KG1 (cell line): Measurements from ENCODE around the gene PDE1C.
"Not testable (repeated sequence)": the region's sequence is repeated elsewhere in the genome, so short reads cannot be mapped to it uniquely, and the experiment has no call there.

ENCODE experiments used
- DNase-seq: peaks from one replicate; lab custom pipeline; 2025; lab: John Stamatoyannopoulos, UW

Gene PDE1C

DNA sequence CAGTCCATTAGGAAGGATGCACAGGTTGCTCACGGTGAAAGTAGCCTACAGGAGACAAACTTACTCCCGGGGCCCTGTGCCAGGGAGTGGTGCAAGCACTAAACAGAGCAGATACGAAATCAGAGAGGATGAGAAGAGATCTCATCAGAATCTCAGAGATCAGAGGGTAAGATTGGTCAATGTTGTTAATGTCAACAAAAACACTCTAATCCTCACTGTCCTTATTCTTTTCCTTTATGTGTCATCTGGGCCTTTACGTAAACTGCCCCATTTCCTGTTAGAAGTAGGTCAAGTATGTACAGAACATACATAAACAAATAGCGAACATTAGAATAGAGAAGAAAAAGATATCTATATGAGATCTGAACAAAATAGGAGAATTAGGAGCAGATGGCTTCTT lies 220.1 kb downstream of the PDE1C start:
- no peak for DNase-seq

DNA sequence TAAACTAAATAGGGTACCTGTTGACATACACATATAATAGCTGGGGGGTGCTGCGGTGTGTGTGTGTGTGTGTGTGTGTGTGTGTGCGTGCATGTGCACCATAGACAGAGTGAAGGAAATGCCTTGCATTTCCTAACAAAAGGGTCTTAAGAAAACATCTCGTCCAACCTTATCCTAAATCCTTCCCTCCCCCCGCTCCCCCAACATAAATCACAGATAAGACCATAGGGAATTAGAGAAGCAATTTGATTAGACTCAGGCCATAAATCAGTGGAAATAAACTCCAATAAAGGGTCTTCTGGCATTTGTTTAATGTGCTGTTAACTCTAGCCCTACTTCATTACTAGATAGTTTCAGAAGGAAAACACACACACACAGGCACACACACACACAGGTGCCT lies 234.7 kb downstream of the PDE1C start:
- no peak for DNase-seq

DNA sequence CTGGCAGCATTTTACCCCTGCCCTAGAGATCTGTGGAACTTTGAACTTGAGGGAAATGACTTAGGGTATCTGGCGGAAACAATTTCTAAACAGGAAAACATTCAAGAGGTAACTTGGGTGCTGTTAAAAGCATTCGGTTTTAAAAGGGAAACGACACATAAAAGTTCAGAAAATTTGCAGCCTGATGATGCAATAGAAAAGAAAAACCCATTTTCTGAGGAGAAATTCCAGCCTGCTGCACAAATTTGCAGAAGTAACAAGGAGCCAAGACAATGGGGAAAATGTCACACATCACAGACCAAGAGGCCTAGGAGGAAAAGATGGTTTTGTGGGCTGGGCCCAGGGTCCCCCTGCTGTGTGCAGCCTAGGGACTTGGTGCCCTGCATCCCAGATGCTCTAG lies 236.6 kb downstream of the PDE1C start:
- not testable (repeated sequence) for DNase-seq

DNA sequence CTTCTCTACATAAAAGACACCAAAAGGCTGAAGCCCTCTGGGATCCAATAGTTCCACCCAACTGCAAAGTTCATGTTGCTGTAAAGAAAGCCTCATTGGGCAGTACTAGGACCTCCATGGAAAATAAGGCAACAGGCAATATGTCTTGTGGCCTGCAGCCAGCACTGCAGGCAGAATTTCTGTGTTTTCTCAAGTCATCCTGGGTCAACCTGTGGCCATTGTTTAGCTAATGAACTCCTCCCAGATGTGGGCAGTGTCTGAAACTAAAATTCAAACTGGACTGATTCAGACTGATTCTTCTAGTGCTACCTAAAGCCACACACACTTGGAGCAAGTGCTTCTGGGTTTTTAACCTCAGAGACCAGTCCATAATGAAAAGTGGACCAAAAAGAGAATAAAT lies 241.7 kb downstream of the PDE1C start:
- no peak for DNase-seq

DNA sequence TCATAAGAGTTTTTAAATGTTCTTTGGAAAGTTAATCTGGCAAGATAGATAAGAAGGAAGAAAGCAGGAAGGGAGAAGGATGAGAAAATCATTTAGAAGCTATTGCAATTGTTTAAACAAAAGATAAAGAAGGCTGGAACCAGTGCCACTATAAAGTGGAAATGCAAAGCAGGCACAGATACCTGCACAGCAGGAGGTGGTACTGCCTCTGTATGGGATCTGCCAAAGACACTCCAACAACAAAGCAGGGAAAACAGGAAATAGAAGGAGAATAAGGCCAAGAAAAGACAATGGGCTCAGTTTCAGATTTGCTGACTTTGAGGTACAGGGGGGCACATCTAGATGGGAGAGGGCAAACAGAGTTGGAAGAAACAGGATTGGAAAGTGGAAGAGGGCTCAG lies 244.6 kb downstream of the PDE1C start:
- no peak for DNase-seq

DNA sequence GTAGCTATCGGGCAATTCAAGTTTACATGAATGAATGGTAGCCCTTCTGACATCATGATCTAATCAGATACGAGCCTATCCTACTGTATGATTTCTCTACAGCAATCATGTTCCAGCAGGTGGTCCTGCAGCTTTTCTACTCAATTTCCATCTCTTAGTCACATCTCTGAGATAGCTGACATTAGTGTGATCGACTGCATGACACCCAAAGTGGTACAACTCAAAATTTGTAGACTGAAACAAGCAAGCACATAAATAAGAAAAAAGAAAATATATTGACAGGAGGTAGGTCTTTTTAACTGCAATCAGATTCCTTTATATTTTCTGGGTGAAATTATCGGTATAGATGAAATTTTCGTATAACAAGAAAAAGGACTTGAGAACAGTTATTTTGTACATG lies 251.2 kb downstream of the PDE1C start:
- no peak for DNase-seq

DNA sequence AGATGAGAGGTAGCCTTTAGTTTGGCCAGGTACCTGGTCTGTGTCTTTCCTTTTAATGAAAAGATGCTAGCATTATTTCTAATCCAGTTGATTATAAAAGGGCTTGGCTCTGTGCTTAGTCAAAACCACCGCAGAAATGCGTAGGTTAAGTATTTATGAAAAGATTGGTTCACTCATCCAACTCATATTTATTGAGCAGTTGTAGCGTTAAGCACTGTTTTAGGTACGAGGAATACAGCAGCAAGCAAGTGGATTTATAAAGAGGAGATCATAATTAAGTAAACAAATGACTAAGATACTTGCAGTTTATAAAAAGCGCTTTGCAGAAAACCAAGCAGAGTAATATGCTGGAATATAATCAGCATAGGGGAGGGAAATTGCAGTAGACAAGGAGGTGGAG lies 253.4 kb downstream of the PDE1C start:
- DNase-seq: no peak

DNA sequence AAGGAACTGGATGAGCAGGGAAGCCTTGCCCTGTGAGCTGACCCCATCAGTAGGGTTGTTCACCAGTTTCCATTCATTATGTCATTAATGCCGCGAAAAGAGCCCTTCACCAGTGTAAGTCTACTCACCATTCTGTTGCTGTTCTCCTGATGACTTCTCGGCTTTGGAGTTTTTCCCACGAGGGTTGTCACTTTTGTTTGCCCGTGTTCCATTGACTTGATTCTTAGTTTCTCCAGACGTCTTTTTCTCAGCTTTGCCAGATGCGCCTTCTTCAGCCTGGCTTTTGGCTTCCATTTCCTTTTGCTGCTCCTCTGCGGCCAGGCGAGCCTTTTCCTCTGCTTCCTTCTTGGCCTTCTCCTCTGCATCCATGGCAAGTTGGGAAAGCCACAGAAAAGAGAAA lies 254.4 kb downstream of the PDE1C start:
- no peak for DNase-seq

DNA sequence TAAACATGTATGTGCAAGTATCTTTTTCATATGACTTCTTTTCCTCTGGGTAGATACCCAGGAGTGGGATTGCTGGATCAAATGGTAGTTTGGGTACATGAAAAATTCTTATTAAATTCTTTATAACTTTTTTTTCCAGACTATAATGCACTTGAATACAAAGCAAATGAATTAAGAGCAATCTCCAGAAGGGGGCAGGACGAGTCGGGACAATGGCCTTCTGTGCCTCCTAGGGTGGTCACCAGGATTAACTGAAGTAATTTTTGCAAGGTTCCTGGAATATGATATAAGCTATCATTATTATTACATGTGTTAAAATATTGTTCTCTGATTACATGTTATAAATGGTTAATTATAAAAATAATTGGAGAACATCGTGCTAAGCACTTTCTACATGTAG lies 256.0 kb downstream of the PDE1C start:
- DNase-seq: no peak

DNA sequence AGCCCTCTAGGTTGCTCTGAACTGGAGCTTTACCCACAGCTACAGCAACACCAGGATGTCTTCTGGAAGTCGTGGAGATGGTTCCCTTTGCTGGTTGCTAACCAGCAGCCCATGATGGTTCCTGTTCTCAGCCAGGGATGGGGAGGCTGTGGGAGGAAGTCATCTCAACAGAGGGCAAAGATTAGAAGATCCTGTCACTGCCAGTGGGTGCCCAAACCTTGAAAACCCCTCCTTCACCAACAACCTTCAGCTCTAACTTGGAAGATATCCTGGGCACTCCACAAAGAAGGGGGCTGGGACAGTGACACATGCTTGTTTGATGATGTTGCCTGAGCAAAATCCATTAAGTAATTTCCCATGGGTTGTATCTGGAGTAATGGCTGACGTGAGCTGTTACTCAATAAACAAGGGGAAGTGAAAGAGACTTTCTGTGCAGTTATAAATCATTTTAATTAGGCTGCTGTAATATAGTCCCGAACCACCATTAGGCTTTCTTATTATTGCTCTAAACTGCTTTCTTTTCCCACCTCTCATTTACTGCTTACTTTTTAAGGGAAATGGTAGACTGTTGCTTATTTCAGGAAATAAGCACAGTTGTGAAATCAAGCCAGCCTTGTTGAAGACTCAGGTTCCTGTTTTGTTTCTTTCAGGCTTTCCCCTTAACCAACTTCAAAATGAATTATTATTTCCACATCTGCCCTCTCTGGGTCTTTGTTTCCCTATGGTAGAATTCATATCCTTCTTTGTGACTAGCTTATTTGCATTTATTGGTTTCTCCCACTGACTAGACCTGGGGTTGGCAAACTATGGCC lies 258.4 kb downstream of the PDE1C start:
- peak; percentile 85 for DNase-seq

DNA sequence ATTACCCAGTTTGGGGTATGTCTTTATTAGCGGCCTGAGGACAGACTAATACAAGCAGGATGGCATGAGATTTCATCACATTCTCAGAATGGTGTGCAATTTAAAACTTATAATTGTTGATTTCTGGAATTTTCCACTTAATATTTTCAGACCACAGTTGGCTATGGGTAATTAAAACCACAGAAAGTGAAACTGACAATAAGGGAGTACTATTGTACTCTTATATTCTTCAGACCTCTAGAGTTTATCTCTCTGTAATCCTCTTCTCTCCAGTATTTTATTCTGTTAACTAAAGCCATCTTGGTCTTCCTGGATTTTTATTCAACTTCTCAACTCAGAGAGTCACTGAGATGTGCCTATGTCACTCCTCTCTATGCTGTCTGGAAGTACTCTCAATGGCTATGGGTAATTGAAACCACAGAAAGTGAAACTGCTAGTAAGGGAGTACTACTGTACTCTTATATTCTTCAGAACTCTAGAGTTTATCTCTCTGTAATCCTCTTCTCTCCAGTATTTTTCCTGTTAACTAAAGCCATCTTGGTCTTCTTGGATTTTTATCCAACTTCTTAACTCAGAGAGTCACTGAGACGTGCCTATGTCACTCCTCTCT lies 264.9 kb downstream of the PDE1C start:
- no peak for DNase-seq

DNA sequence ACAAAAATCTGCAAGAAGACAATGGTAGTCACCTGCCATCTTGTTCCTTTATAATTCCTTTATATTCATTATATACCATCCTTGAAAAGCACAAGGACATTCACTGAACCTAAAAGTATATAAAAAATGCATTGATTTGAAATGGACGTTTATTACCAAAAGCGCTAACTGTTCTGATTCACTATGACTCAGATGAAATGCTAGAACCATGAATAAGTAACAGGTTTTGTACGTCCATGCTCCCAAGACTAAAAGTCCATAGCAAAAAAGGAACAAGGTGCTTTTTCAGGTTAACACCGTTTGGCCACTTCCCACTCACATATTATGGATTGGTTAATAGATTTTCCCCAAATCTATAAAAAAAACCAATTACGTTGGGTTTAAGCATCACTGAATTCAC lies 273.8 kb downstream of the PDE1C start:
- DNase-seq: no peak

DNA sequence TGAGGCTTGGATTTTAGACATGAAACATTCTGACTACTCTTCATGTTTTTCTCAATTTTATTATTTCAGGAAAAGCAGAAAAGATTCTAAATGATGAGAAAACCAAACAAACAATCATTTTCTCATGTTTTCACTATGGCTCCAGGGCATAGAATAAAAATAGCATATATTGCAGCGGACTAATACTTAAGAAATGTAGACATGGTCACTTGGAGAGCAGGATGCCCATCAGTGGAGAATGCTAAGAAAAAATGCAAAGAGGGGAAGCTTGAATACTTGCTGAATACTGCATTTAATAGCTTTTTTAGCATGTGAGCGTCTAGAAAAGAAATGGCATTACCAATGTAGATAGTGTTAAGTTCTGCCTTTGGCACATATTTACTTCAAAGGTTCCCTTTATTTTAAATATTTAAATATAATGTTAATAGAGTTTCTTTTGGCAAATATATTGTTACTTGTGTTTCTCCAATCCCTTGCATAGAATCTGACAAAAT lies 275.3 kb downstream of the PDE1C start:
- DNase-seq: no peak

DNA sequence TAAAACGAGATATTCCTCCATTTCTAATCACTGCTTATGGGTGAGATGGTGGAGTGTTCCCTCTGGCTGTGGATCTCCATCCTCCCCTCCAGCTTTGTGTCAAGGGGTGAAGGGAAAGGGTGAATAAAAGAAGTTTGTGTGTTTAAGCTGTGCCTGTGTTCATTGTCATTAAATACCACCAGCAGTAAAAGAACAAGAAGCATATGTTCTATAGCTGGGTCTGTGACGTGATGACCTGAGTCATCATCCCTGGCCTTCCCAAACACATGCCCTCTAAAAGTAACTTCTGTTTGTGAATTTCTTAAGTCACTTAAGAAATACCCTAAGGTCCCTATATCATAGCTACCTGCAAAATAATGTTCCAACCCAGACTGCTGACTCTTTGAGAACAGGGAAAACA lies 278.3 kb downstream of the PDE1C start:
- no peak for DNase-seq

DNA sequence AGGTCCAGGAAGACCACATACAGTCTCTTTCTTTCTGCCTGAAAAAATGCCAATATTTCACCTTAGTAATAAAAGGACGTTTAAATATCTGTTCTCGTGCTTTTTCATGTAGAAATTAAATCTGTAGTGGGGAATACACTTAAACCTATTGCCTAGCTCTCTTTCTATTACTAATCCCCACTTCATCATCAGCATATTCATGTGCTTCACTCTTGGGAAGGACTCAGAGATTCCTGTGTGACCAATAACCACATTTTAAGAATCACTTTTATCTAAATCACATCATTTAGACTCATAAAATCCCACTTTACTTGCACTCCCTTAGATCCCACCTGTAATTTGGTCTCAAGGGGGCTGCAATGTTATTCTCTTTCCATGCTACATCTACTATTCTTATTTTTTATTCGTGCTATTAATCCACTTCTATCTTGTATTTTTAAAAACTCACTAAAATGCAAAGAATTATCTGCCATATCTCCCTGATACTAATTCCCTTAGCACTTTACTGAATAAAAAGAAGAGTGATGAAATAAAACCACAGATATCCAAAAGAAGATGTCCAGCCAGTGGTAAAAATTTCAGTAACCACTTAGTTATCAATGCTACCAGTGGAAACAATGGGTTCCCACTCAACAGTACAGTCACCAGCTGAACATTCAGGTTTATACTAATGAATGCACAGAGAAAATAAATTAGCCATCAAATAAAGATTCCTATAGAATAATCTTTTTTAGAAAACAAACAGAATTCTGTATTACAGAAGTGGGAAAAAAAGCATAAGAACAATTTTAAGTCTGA lies 281.1 kb downstream of the PDE1C start:
- no peak for DNase-seq

DNA sequence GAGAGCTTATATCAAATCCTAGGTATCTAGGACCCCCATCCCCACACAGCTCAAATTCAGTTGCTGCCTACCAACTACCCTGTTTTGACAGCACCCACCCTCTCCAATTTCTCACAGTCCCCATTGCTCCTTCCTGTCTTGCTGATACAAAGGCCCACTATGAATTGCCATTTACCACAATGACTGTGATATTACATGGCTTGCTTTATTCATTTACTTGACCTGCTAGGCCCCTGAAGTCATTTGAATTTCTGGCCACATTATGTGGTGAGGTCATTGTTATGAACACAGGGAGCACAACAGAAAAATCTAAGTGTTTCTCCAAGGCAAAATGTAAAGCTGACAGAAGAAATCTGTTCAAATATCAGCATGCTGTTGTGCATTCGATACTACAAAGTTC lies 281.8 kb downstream of the PDE1C start:
- no peak for DNase-seq

DNA sequence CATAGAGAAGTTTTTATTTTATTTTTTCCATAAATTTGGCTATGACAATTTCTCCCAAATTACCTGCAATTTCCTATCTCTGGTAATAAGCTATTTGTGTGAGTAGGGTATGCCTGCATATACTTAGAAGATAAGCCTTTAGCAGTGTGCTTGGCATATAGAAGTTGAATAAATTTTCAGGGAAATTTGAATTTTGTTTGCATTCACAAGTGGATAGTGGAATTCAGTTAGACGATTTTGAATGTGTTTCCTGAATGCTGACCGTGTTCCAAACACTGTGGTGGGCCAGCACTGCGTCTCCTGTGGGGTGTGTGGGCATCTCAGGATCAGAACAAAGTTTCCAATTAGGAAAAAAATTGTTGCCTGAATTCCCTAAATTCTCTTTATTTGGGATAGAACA lies 283.9 kb downstream of the PDE1C start:
- DNase-seq: no peak

DNA sequence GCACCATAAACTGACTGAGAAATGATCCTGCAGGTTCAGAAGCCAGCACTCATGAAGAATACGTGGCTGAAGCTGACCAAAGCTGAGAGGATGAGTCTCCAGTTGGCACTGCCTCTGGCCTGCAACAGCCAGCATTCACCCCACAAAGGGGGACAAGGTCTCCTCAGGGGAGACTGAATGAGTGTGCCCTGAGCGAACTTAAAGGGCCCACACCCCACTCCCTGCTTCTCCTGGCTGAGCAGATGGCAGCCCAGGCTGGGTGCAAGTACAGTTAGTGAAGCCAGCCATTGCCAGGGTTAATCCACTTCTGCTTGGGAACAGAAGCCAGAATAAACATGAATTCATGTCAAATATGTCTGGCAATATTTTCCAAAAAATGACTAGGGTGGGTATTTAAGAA lies 285.1 kb downstream of the PDE1C start:
- DNase-seq: no peak

DNA sequence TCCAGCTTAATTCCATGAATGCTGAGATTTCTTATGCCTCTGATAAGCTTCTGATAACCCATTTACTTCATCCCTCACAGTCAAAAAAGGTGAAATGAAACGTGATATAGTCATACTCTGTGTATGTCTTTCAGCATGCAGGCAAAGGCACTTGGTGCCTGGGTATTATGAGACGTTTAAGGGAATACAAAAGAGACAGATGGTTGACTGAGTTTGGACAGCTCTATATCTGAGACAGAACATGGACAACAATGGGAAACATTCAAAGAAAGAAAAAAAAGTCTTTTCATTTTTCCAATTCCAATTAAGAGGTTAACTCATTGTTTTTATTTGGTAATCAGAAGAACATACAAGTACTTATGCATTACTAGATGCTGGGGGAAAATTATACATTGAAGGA lies 287.0 kb downstream of the PDE1C start:
- no peak for DNase-seq

DNA sequence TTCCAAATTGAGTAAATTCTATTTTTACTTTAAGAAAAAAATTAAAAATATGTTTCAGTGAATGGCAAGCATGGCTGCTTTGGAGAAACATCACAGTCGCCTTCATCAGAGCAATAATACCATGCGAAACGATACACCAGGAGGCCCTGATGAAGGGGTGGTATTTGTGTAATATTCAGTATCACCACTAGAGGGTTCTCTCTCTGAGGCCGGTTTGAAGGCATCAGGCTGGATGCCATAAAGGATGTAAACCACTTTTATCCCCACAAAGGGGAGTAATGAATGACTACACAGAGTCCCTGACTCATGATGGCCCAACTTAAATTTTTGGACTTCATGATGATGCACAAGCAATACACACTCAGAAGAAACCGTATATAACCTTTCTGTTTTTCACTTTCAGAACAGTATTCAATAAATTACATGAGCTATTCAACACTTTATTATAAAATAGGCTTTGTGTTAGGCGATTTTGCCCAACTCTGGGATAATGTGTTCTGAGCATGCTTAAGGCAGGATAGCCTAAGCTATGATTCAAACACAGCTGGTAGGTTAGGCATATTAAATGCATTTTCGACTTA lies 287.7 kb downstream of the PDE1C start:
- DNase-seq: peak; percentile 27

DNA sequence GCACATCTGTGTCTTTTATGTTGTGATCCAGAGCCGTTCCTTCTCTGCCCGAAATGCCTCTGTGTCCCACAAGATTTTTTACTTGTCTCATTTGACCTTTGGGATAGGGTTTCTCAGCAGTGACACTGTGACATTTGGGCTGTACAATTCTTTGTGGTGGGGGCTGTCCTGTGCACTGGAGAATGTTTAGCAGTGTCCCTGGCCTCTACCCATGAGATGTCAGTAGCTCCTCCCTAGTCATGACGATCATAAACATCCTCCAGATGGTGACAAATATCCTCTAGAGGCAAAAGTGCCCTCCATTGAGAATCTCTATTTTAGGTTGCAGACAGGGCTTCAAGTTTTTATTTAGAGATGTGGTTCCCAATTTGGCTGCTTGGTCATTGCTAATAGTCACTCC lies 291.9 kb downstream of the PDE1C start:
- DNase-seq: no peak

DNA sequence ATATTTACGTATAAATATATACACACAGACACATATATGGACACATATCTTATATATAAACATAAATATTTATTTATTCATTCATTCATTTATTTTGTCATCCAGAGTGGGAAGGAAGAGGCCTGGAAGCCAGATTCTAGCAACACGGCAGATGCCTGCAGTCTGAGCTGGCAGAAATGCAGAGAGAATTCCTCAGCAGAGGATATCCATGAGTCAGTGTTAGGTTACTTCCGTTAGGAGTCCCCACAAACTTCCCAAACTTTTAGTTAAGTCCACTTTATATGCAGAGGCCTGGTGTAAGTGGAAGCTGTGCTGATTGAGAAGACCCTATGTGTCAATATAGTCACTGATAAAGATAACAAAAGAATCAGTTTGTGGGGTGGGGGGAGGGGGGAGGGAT lies 293.6 kb downstream of the PDE1C start:
- DNase-seq: no peak

DNA sequence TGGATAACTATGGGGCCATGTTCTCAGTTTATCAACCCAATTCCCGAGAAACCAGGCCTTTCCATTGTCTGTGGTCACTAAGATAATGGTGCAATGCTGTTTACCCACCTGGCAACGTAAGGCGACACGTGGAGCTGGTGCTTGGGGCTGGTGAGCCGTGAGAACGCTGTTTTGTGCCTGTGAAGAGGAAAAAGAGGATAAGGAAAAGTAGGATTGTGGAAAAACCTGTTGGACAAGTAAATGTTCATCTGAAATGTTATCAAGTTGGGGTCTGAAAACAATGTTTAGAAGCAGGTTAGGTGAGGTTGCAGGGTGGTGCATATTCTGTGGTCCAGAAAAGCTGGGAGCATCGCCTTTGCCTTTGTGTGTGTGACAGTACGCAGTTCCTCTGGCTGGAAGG lies 294.7 kb downstream of the PDE1C start:
- no peak for DNase-seq
